ENCODE results near the gene MYO5C. TPM values are rescaled to one million over a fixed set of nuclear protein-coding genes. Genes with fewer than 3 reads are reported as not detected.

The MYO5C gene
- total RNA-seq, 1 donor, result not detected

DNA sequence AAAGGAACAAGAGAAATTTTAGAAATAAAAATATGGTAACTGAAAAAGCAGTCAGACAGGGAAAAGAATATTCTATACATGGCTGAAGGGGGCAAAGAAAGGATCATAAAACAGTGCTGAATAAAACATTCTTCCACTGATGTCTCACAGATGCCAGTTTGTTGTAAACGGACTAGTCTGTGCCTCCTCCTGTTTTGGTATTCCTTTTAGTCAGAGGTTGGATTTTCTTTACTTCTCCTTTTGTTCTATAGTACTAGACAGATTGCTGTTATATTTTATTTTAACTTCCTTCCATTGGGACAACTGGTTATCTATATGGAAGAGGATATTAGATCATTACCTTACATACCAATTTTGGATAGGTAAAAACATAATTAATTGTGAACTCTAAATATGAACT lies 88.4 kb downstream of the MYO5C start:
- DNase-seq (ENCODE audit: low read depth), result no peak
- TF ChIP-seq, protein P1, sequence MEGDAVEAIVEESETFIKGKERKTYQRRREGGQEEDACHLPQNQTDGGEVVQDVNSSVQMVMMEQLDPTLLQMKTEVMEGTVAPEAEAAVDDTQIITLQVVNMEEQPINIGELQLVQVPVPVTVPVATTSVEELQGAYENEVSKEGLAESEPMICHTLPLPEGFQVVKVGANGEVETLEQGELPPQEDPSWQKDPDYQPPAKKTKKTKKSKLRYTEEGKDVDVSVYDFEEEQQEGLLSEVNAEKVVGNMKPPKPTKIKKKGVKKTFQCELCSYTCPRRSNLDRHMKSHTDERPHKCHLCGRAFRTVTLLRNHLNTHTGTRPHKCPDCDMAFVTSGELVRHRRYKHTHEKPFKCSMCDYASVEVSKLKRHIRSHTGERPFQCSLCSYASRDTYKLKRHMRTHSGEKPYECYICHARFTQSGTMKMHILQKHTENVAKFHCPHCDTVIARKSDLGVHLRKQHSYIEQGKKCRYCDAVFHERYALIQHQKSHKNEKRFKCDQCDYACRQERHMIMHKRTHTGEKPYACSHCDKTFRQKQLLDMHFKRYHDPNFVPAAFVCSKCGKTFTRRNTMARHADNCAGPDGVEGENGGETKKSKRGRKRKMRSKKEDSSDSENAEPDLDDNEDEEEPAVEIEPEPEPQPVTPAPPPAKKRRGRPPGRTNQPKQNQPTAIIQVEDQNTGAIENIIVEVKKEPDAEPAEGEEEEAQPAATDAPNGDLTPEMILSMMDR (IDR thresholded peaks at IDR 0.05; ENCODE audit: insufficient read depth, low read depth, low read length), result no peak

DNA sequence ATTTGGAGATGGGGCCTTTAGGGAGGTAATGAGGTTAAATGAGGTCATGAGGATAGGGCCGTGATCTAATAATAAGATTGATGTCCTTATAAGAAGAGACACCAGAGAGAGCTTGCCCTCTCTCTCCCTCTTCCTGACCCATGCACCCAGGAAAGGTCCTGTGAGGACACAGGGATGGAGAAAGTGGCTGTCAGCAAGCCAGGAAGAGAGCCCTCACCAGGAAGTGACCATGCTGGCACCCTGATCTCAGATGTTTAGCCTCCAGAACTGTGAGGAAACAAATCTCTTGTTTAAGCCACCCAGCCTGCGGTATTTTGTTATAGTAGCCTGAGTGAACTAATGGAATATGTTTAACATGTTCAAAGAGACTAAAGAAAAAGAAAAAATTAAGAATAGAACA lies 89.2 kb downstream of the MYO5C start:
- no peak for DNase-seq (ENCODE audit: low read depth)
- TF ChIP-seq, protein P1 (IDR thresholded peaks at IDR 0.05; ENCODE audit: insufficient read depth, low read depth, low read length), result no peak
- H3K4me3 ChIP-seq (ENCODE audit: low read depth, low read length), result no peak overlapping the region

More for the DNA sequence above, 88.4 kb downstream of the MYO5C start:
- no peak overlapping the region for H3K4me3 ChIP-seq (ENCODE audit: low read depth, low read length)

DNA sequence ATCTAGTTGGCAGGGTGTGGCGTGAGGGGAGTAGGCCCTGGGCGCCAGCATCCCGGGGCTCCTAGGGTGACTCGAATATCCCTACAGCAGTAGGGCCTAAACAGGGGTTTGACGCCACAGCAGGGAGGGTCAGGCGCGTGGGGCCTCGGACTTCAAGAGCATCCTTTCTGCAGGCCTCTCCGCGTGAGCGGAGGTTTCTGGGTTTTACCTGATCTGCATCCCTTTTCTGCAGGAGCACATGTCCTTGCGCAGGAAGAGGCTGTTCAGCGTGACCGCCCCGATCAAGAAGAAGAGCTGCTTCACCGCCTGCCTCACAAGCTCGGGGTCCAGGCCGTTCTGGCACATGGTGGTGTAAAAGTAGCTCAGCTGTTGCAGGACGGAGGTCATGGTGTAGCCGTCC lies 90.9 kb downstream of the MYO5C start:
- no peak overlapping the region for H3K4me3 ChIP-seq (ENCODE audit: low read depth, low read length)
- no peak for DNase-seq (ENCODE audit: low read depth)
- TF ChIP-seq, protein P1 (IDR thresholded peaks at IDR 0.05; ENCODE audit: insufficient read depth, low read depth, low read length), result no peak

DNA sequence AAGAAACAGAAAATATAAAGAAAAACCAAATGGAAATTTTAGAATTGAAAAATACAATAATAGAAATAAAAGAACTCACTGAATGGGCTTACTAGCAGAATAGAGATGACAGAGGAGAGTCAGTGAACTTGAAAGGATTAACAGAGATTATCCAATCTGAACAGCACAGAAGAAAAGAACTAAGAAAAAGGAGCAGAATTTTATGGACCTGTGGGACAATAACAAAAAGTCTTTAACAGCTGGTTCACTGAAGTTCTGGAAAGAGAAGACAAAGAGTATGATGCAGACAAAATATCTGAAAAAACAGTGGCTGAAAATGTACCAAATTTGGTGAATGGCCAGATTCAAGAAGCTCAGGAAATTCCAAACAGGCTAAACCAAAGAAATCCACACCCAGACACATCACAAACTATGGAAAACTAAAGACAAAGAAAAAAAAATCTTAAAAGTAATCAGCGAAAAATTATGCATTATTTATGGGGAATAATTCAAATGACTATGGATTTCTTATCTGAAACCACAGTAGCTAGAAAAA lies 94.7 kb downstream of the MYO5C start:
- TF ChIP-seq, protein P1 (IDR thresholded peaks at IDR 0.05; ENCODE audit: insufficient read depth, low read depth, low read length), result no peak
- H3K4me3 ChIP-seq (ENCODE audit: low read depth, low read length), result no peak overlapping the region
- DNase-seq (ENCODE audit: low read depth), result no peak

DNA sequence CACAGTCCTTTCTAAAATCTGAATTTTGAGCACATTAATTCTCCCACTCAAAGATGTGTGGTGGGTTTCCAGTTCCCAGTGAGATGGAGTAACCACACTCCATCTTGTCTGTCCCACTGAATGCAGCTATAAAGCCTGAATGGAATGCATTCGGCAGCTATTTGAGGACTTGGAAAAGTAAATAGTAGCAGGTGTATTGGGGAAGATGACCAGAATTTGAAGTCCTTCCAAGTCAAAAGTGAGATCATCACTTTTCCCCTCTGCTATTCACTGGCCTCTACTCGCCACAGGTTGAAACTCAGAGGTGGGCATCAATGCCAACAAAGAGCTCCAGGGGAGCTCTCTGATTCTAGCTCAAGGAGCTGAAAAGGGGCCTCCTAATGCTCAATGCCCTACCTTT lies 96.3 kb downstream of the MYO5C start:
- H3K4me3 ChIP-seq (ENCODE audit: low read depth, low read length), result no peak overlapping the region
- no peak for DNase-seq (ENCODE audit: low read depth)
- TF ChIP-seq, protein P1 (IDR thresholded peaks at IDR 0.05; ENCODE audit: insufficient read depth, low read depth, low read length), result no peak

DNA sequence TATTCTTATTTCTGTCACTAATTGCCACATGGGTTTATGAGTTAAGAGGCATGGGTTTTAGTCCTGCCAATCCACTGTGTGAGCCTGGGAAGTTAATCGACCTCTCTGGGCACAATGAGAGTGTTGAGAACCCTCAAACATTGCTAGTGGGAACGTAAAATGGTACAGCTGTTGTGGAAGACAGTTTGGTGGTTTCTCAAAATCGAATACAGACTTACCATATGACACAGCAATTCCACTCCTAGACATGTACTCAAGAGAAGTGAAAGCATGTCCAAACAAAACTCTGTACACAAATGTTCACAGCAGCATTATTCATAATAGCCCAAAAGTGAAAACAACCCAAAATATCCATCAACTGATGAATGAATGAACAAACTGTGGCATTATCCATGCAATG lies 98.7 kb downstream of the MYO5C start:
- DNase-seq (ENCODE audit: low read depth), result no peak
- H3K4me3 ChIP-seq (ENCODE audit: low read depth, low read length), result no peak overlapping the region
- TF ChIP-seq, protein P1 (IDR thresholded peaks at IDR 0.05; ENCODE audit: insufficient read depth, low read depth, low read length), result no peak

DNA sequence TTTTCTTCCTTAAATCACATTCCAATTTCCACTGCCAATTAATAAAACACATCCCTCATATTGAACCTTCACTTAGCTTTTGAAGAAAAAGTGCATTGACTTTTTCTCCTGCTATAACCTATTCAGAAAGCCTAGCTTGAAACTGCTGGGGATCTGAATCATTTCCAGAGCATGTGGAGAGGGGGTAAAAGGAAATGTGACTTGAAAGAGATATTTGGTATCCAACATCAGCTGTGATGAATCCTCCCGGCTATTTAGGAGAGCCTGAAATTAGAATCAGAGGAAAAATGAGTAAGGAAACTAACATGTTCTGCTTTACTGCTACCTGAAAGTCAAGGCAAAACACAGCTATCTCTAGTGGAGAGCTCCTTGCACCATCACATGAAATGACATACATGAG lies 101.8 kb downstream of the MYO5C start:
- TF ChIP-seq, protein P1 (IDR thresholded peaks at IDR 0.05; ENCODE audit: insufficient read depth, low read depth, low read length), result no peak
- no peak for DNase-seq (ENCODE audit: low read depth)
- no peak overlapping the region for H3K4me3 ChIP-seq (ENCODE audit: low read depth, low read length)
